MM.1S (cell line): ENCODE data around the gene ANKZF1.

Experiments used
- EZH2 ChIP-seq: fragments of 300-600 bp; sonication (generic); optimal IDR thresholded peaks from 2 replicates; pipeline ENCODE3; 2017; ENCODE audit warnings: low read depth, mild to moderate bottlenecking, antibody characterized with exemption, low read length, mixed read lengths
- EZH2phosphoT487 ChIP-seq: fragments of 300-600 bp; sonication (generic); IDR thresholded peaks from 2 replicates; pipeline ENCODE4 v1.6.1; 2018; ENCODE audit warnings: antibody characterized with exemption, low read length
- TF ChIP-seq, protein P1 (sequence below): fragments of 300-600 bp; sonication (generic); IDR thresholded peaks from 2 replicates; pipeline ENCODE4 v1.5.1; 2016; ENCODE audit warnings: antibody characterized with exemption, low read length, mixed read lengths

DNA sequence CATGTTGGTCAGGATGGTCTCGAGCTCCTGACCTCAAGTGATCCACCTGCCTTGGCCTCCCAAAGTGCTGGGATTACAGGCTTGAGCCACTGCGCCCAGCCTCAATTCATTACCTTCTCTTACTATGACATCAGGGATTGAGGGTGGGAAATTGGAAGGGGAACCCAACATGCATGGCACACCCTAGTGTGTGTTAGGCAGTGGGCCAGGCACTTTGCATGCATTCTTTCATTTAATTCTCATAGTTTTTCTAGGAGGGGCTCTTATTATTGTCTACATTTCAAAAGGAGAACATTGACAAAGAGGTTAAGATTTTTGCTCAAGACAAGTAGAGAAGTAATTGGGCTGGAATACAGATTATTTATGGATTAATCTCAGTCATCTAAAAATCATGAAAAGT is 38.7 kb downstream of the ANKZF1 start:
- no peak for TF ChIP-seq EZH2
- TF ChIP-seq, protein P1, sequence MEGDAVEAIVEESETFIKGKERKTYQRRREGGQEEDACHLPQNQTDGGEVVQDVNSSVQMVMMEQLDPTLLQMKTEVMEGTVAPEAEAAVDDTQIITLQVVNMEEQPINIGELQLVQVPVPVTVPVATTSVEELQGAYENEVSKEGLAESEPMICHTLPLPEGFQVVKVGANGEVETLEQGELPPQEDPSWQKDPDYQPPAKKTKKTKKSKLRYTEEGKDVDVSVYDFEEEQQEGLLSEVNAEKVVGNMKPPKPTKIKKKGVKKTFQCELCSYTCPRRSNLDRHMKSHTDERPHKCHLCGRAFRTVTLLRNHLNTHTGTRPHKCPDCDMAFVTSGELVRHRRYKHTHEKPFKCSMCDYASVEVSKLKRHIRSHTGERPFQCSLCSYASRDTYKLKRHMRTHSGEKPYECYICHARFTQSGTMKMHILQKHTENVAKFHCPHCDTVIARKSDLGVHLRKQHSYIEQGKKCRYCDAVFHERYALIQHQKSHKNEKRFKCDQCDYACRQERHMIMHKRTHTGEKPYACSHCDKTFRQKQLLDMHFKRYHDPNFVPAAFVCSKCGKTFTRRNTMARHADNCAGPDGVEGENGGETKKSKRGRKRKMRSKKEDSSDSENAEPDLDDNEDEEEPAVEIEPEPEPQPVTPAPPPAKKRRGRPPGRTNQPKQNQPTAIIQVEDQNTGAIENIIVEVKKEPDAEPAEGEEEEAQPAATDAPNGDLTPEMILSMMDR, result no peak
- no peak for TF ChIP-seq EZH2phosphoT487
